Stomach (tissue), 19 donors: ENCODE data around the gene PRDX1. TPM values are rescaled to one million over a fixed set of nuclear protein-coding genes. Genes with fewer than 3 reads are reported as not detected.

Experiments used
- DNase-seq, 2 donors: peaks; one replicate each; pipeline versions ENCODE4 v3.0.0 to v3.0.0-alpha.2; 2013 to 2019
- H3K27ac ChIP-seq, 5 donors: fragments of 200-600 bp in 4 of 5; sonication (generic) in 4 of 5; one replicate each; pipeline ENCODE4 v1.5.1; 2013 to 2019; ENCODE audit warnings: mild to moderate bottlenecking in 1 of 5, moderate library complexity in 1 of 5
- H3K27me3 ChIP-seq, 3 donors: fragments of 200-600 bp; sonication (generic); one replicate each; pipeline ENCODE4 v1.5.1; 2017 to 2019; ENCODE audit warnings: mixed run types in 1 of 3
- H3K36me3 ChIP-seq, 4 donors: fragments of 200-600 bp; sonication (generic); 1 replicate in 3 of 4; 2 replicates in 1 of 4; pipeline ENCODE4 v1.5.1; 2016 to 2019
- H3K4me1 ChIP-seq, 4 donors: fragments of 200-600 bp; sonication (generic); one replicate each; pipeline ENCODE4 v1.5.1; 2016 to 2019
- H3K4me3 ChIP-seq, 4 donors: fragments of 200-600 bp; sonication (generic) in 3 of 4; one replicate each; pipeline ENCODE4 v1.5.1; 2016 to 2019; ENCODE audit warnings: mild to moderate bottlenecking in 1 of 4
- H3K9me3 ChIP-seq, 4 donors: fragments of 200-600 bp; sonication (generic); one replicate each; pipeline ENCODE4 v1.5.1; 2016 to 2019
- EP300 ChIP-seq: sonication (generic); formaldehyde crosslinking; IDR thresholded peaks from one replicate; pipeline ENCODE4 v1.6.1; 2017; ENCODE audit warnings: antibody characterized with exemption
- POLR2A ChIP-seq, 4 donors: fragments of 450-650 bp; IDR thresholded peaks; one replicate each; pipeline ENCODE4 v1.6.1; 2016; ENCODE audit warnings: antibody characterized with exemption in 4 of 4, control low read depth in 2 of 4, mild to moderate bottlenecking in 1 of 4, moderate library complexity in 1 of 4
- POLR2AphosphoS5 ChIP-seq, 3 donors: sonication (generic); formaldehyde crosslinking; IDR thresholded peaks; one replicate each; pipeline ENCODE4 v1.6.1; 2016; ENCODE audit warnings: antibody characterized with exemption in 3 of 3
- WGBS, 5 donors: extraction: QIAGEN DNeasy Blood & Tissue Kit in 3 of 5; methylation state at CpG; one replicate each; pipeline versions ENCODE4 v1.1.5 to v1.1.7; 2013 to 2018; 5-methylcytosine and 5-hydroxymethylcytosine counted together
- intact Hi-C: fragments of 100-400 bp; cut with DNase I; formaldehyde crosslinking; loops from one replicate; pipeline ENCODE4 v1.15.1; 2023; ENCODE audit warnings: low total_unique reads
- long read RNA-seq, 10 donors: transcript quantifications; one replicate each; lab custom pipeline, GENCODE V29; 2026
- polyA plus RNA-seq, 3 donors: library from polyadenylated mRNA; stranded (reverse); fragments of 200-250 nt; gene quantifications; one replicate each; pipeline ENCODE4 v1.2.3, GENCODE V29; 2013
- total RNA-seq, 5 donors: library from RNA; depleted of rRNA; stranded (reverse); fragments of >200 nt; gene quantifications; one replicate each; pipeline versions ENCODE4 v1.1.0 to v1.2.3, GENCODE V29; 2014 to 2016
- TF ChIP-seq, protein P1 (sequence below), 7 experiments: fragments of 450-650 bp in 4 of 7; fragments of 200-600 bp in 3 of 7; sonication (generic) in 3 of 7; IDR thresholded peaks; one replicate each; pipeline ENCODE4 v1.5.1; 2016 to 2019; ENCODE audit warnings: antibody characterized with exemption in 7 of 7, control low read depth in 2 of 7, mild to moderate bottlenecking in 1 of 7
- donor health status: healthy with polysubstance abuse.
- donor health status: Bipolar disorder and iron deficiency.
- donor health status: healthy.

PRDX1 gene
- total RNA-seq (100 to 1,000 TPM in 4 of 5 donors, 10 to 100 TPM in 1; 77.6 to 447 (median 187) TPM), polyA plus RNA-seq (100 to 1,000 TPM; 570 to 892 (median 660) TPM)
- long read RNA-seq, donor 1, transcript PRDX1-202 (6 exons, 1,021 nt), result major isoform, 79 of 117 reads
- long read RNA-seq, donor 1, partial matches to known transcripts, result 37 of 117 reads
- long read RNA-seq, donor 1, other reads (novel, unspliced or antisense), result 0 of 117 reads
- long read RNA-seq, donor 2, transcript PRDX1-202 (6 exons, 1,021 nt), result major isoform, 70 of 161 reads
- long read RNA-seq, donor 2, partial matches to known transcripts, result 81 of 161 reads
- long read RNA-seq, donor 2, other reads (novel, unspliced or antisense), result 9 of 161 reads
- long read RNA-seq, donor 3, transcript PRDX1-202 (6 exons, 1,021 nt), result major isoform, 78 of 79 reads
- long read RNA-seq, donor 3, partial matches to known transcripts, result 0 of 79 reads
- long read RNA-seq, donor 3, other reads (novel, unspliced or antisense), result 0 of 79 reads
- long read RNA-seq, donor 4, transcript PRDX1-202 (6 exons, 1,021 nt), result major isoform, 18 of 25 reads
- long read RNA-seq, donor 4, partial matches to known transcripts, result 7 of 25 reads
- long read RNA-seq, donor 4, other reads (novel, unspliced or antisense), result 0 of 25 reads
- long read RNA-seq, donor 5, transcript PRDX1-202 (6 exons, 1,021 nt), result major isoform, 124 of 140 reads
- long read RNA-seq, donor 5, partial matches to known transcripts, result 15 of 140 reads
- long read RNA-seq, donor 5, other reads (novel, unspliced or antisense), result 0 of 140 reads
- long read RNA-seq, donor 6, result 0 reads
- long read RNA-seq, donor 7, transcript PRDX1-202 (6 exons, 1,021 nt), result major isoform, 149 of 181 reads
- long read RNA-seq, donor 7, partial matches to known transcripts, result 31 of 181 reads
- long read RNA-seq, donor 7, other reads (novel, unspliced or antisense), result 0 of 181 reads
- long read RNA-seq, donor 8, transcript PRDX1-202 (6 exons, 1,021 nt), result major isoform, 212 of 230 reads
- long read RNA-seq, donor 8, partial matches to known transcripts, result 16 of 230 reads
- long read RNA-seq, donor 8, other reads (novel, unspliced or antisense), result 0 of 230 reads
- long read RNA-seq, donor 9, transcript PRDX1-202 (6 exons, 1,021 nt), result major isoform, 135 of 300 reads
- long read RNA-seq, donor 9, partial matches to known transcripts, result 157 of 300 reads
- long read RNA-seq, donor 9, other reads (novel, unspliced or antisense), result 8 of 300 reads
- long read RNA-seq, donor 10, transcript PRDX1-202 (6 exons, 1,021 nt), result major isoform, 69 of 69 reads
- long read RNA-seq, donor 10, partial matches to known transcripts, result 0 of 69 reads
- long read RNA-seq, donor 10, other reads (novel, unspliced or antisense), result 0 of 69 reads

DNA sequence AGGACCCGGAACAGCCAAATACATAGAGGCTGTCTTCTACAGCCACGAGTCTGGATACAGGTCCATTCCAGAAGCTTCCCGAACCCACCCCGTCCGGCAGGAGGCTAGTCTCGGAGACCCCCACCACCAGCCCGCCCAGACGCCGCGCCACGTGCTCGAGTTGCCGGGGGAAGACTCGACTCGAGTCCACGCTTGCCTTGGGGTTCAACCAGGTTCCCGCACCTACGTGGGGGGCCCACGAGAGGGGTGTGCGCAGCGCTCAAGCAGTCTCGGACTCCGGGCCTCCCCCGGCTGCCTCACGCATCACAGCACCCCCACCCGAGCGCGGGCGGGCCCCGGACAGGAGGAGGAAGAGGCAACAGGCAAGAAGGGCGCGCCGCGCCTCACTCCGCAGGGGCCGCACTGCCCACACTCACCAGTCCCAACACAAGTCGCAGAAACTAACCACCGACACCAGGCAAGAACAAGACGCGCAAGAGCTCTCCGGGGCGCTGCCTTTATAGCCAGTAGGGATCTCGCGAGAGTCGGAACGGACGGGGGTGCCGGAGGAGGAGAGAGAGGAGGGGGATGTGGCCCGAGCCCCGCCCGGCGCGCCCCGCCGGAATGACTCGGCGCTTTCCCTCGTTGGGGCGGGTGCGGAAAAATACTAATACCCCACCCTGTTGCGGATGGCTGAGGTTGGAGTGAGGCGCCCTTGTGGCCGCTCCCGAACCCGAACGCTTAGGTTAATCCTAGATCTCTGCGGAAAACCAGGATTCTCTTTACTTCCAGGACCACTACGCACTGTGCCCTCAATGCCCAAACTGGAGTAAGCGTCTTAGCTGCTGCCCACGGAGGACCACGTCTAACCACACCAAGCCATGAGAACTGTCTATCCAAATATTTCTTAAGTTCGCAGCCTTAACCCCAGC lies at the start of gene PRDX1:
PRDX1 (minus strand) TSS at position 472 of the 911 bp plus-strand sequence. CDS start 2,841 bp downstream, outside the sequence.
- Histone ChIP-seq H3K4me1 (peaks cover 12 to 39% (median 27%) of the 10 kb centered on the region in 4 donors), H3K27ac (peak within 1 kb of the TSS; percentile 84 to 95 (median 92)), H3K36me3 (peaks cover 12 to 21% (median 16%) of the 10 kb centered on the region in 4 donors), H3K4me3 (peak within 1 kb of the TSS; percentile 80 to 96 (median 94)), H3K9me3 (no peaks in the 10 kb centered on the region), H3K27me3 (no peaks in the 10 kb centered on the region)
- intact Hi-C loops, result no loop called here
- peak; percentile 97 to 98 for DNase-seq
- WGBS, 5 donors, result 0 to 1% (median 0%) methylated on average over 33 to 72 of the region's 72 CpGs
- TF ChIP-seq, protein P1, sequence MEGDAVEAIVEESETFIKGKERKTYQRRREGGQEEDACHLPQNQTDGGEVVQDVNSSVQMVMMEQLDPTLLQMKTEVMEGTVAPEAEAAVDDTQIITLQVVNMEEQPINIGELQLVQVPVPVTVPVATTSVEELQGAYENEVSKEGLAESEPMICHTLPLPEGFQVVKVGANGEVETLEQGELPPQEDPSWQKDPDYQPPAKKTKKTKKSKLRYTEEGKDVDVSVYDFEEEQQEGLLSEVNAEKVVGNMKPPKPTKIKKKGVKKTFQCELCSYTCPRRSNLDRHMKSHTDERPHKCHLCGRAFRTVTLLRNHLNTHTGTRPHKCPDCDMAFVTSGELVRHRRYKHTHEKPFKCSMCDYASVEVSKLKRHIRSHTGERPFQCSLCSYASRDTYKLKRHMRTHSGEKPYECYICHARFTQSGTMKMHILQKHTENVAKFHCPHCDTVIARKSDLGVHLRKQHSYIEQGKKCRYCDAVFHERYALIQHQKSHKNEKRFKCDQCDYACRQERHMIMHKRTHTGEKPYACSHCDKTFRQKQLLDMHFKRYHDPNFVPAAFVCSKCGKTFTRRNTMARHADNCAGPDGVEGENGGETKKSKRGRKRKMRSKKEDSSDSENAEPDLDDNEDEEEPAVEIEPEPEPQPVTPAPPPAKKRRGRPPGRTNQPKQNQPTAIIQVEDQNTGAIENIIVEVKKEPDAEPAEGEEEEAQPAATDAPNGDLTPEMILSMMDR (IDR thresholded peaks at IDR 0.05), result no peak
- peak; percentile 97 to 100 (median 100) for TF ChIP-seq POLR2AphosphoS5 (IDR thresholded peaks at IDR 0.05)
- TF ChIP-seq EP300, result no peak
- TF ChIP-seq POLR2A (IDR thresholded peaks at IDR 0.05), result peak in 2 of 4 donors; percentile 93 to 99

GRCh38 chr1:45570631-45571030 lies 48.9 kb upstream of the PRDX1 start:
- H3K4me3 ChIP-seq, result no peak overlapping the region
- peaks cover 0 to 22% (median 5%) of the 10 kb centered on the region in 4 donors for H3K4me1 ChIP-seq
- intact Hi-C loops, result loop anchor here (5.0 kb wide), 1 partner anchor 63 kb away; no protein-coding TSS in a partner anchor
- 84 to 90% (median 88%) methylated on average over 4 of the region's 4 CpGs for WGBS, 5 donors
- H3K9me3 ChIP-seq, result no peaks in the 10 kb centered on the region
- TF ChIP-seq, protein P1 (IDR thresholded peaks at IDR 0.05), result no peak
- no peak for TF ChIP-seq POLR2AphosphoS5 (IDR thresholded peaks at IDR 0.05)
- no peak for TF ChIP-seq POLR2A (IDR thresholded peaks at IDR 0.05)
- no peak for TF ChIP-seq EP300
- H3K36me3 ChIP-seq, result peaks cover 26 to 56% (median 44%) of the 10 kb centered on the region in 4 donors
- H3K27ac ChIP-seq, result no peak overlapping the region
- no peak for DNase-seq
- no peaks in the 10 kb centered on the region for H3K27me3 ChIP-seq

- H3K9me3 ChIP-seq, result no peaks in the 10 kb centered on the region
- TF ChIP-seq POLR2AphosphoS5 (IDR thresholded peaks at IDR 0.05) (peak; percentile 32 to 90 (median 37)), POLR2A (IDR thresholded peaks at IDR 0.05) (no peak), EP300 (no peak)
- TF ChIP-seq, protein P1 (IDR thresholded peaks at IDR 0.05), result peak in 6 of 7 experiments; percentile 95 to 99 (median 97)
- DNase-seq, result peak; percentile 79 to 89
- no peaks in the 10 kb centered on the region for H3K27me3 ChIP-seq
- peaks cover 0 to 22% (median 5%) of the 10 kb centered on the region in 4 donors for H3K4me1 ChIP-seq
- intact Hi-C loops, result loop anchor here (5.0 kb wide), 3 partner anchors 53 to 208 kb away; no protein-coding TSS in a partner anchor
- H3K36me3 ChIP-seq, result peaks cover 26 to 56% (median 44%) of the 10 kb centered on the region in 4 donors
- WGBS, 5 donors, result 13 to 19% (median 15%) methylated on average over 7 to 8 of the region's 8 CpGs
- H3K27ac ChIP-seq, result no peak overlapping the region
- H3K4me3 ChIP-seq, result no peak overlapping the region
Measured at GRCh38 chr1:45569962-45570581, 48.4 kb upstream of the PRDX1 start.
